WTC11 (cell line): ENCODE results near the gene RILP.

Experiments
- TCF7 ChIP-seq: sonication (generic); formaldehyde crosslinking; IDR thresholded peaks from 2 replicates; pipeline ENCODE4 v1.8.0; 2022; ENCODE audit warnings: mild to moderate bottlenecking, low read depth, missing genetic modification reagents, moderate library complexity
- TF ChIP-seq, protein P1 (sequence below): fragments of 200-600 bp; IDR thresholded peaks from 2 replicates; pipeline ENCODE4 v1.8.0; 2022; ENCODE audit warnings: antibody characterized with exemption

DNA sequence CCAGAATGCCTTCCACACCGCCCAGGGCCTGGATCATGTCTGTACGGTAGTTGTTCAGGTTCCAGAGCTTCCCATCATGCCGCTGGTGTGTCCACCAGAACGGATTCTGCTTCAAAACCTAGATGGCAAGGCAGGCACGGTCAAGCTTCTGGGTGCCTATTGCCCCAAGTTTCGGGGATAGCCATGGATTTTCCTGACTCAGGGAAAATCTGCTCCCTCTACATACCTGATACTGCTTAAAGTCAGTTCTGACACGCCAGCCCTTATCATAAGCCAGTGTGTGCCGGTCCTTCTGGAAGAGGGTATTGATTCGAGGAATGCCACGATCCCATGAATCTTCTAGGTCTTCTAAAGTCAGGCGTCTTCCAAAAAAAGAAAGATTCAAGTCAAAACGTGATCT lies 11.4 kb upstream of the RILP start:
- no peak for TF ChIP-seq TCF7 (CRISPR knock-in tag)
- TF ChIP-seq, protein P1, sequence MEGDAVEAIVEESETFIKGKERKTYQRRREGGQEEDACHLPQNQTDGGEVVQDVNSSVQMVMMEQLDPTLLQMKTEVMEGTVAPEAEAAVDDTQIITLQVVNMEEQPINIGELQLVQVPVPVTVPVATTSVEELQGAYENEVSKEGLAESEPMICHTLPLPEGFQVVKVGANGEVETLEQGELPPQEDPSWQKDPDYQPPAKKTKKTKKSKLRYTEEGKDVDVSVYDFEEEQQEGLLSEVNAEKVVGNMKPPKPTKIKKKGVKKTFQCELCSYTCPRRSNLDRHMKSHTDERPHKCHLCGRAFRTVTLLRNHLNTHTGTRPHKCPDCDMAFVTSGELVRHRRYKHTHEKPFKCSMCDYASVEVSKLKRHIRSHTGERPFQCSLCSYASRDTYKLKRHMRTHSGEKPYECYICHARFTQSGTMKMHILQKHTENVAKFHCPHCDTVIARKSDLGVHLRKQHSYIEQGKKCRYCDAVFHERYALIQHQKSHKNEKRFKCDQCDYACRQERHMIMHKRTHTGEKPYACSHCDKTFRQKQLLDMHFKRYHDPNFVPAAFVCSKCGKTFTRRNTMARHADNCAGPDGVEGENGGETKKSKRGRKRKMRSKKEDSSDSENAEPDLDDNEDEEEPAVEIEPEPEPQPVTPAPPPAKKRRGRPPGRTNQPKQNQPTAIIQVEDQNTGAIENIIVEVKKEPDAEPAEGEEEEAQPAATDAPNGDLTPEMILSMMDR, result no peak
